Right ventricle myocardium superior (tissue), 1 donor: Measurements from ENCODE around the gene CADPS2. TPM values are rescaled to one million over a fixed set of nuclear protein-coding genes. Genes with fewer than 3 reads are reported as not detected.

ENCODE experiments used
- ATAC-seq: fragments of 200-7000 bp; cut with Tn5 transposase; one replicate; pipeline ENCODE4 v1.9.1; 2020; ENCODE audit warnings: mild to moderate bottlenecking; ENCODE audit not compliant: poor library complexity
- DNase-seq: peaks from one replicate; pipeline ENCODE4 v3.0.0-alpha.2; 2020
- intact Hi-C: fragments of 100-400 bp; cut with DNase I; formaldehyde crosslinking; loops from one replicate; pipeline ENCODE4 v1.11.2; 2022
- total RNA-seq: library from RNA; stranded (reverse); fragmentation: NEBNext Ultra II Directional; extraction: Animal tissue kit (Norgen Biotek cat#: 25700); gene quantifications from one replicate; pipeline ENCODE4 v1.2.1, GENCODE V29; 2021
- donor health status: DM: no; HTN: yes; CAD: no; lungs with severe emphysema.

The CADPS2 gene
- total RNA-seq, 1 donor from 2014 or later = 20.3 TPM

- DNase-seq = no peak
- intact Hi-C loops = no loop called here
These were observed 150.1 kb downstream of the CADPS2 start for GRCh38 chr7:122736183-122736582.

GRCh38 chr7:122727759-122728158, 158.5 kb downstream of the CADPS2 start:
- intact Hi-C loops = no loop called here
- ATAC-seq = peak; percentile 82
- DNase-seq = no peak

More at GRCh38 chr7:122736183-122736582, 150.1 kb downstream of the CADPS2 start:
- ATAC-seq = no peak

- intact Hi-C loops = no loop called here
- ATAC-seq = peak; percentile 52
- no peak for DNase-seq
These were observed 158.9 kb downstream of the CADPS2 start for GRCh38 chr7:122727354-122727753.

DNA sequence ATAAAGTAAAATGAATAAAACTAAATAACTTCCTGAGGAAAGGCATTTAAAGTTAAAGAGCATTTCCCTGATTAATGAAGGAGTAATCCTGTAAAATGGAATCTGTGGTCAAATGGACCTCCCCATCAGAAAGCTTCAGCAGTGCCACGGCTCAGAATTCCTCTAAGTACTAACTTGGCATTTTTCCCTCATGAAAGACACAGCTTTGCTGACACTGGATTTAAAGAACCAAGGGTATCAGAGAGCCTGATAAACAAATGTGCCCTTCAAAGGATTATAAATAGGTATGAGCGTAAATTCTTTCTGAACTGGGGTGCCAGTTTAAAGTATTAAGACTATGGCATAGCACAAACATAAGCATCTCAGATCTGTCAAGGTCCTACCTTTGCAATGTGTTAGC, 159.4 kb downstream of the CADPS2 start:
- peak; percentile 75 for ATAC-seq
- intact Hi-C loops = no loop called here
- no peak for DNase-seq

- DNase-seq (no peak), ATAC-seq (no peak)
- intact Hi-C loops = no loop called here
These were observed 161.9 kb downstream of the CADPS2 start for GRCh38 chr7:122724366-122724765.

- DNase-seq (no peak), ATAC-seq (no peak)
- intact Hi-C loops = no loop called here
These were observed 167.2 kb downstream of the CADPS2 start for GRCh38 chr7:122719010-122719578.

GRCh38 chr7:122717356-122718089, 168.7 kb downstream of the CADPS2 start:
- DNase-seq = no peak
- no peak for ATAC-seq
- intact Hi-C loops = no loop called here

GRCh38 chr7:122715183-122715582, 171.1 kb downstream of the CADPS2 start:
- intact Hi-C loops = no loop called here
- no peak for DNase-seq
- no peak for ATAC-seq

DNA sequence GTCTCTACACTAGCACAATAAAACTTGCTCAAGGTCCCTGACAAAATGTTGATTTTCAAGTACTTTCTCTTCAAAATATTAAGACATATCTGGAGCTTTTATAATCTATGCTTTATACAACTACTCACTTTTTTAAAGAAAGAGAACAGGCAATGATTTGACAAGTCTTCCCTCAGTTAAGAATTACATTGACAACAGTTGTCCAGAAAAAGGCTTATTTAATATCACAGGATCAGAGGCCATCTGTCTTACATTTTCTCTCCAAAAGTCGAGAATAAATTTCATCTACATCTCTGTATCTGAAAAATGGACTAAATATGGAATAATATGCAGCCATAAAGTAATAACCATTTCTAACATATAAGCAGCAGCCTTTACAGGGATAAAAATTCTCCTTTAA, 175.3 kb downstream of the CADPS2 start:
- DNase-seq (no peak), ATAC-seq (no peak)
- intact Hi-C loops = no loop called here

- DNase-seq (no peak), ATAC-seq (no peak)
- intact Hi-C loops = no loop called here
These were observed 176.2 kb downstream of the CADPS2 start for GRCh38 chr7:122709930-122710646.

DNA sequence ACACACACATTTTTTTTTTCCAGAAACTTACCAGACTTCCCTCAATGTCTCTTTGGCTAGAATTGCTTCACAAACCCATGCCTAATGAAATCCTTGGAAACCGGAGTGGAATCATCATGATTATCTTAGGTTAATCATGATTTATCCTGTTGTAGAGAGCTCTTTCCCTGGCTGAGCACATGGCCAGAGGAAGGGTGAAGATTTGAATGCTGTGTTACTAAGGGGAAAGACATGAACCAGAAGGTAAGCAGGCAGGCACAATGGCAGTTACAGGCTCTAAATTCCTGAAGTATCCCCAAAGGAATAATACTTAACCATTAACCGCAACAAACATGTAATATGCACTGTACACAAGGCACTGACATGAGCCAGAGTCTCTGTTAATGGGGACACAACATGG, 179.4 kb downstream of the CADPS2 start:
- DNase-seq (no peak), ATAC-seq (no peak)

DNA sequence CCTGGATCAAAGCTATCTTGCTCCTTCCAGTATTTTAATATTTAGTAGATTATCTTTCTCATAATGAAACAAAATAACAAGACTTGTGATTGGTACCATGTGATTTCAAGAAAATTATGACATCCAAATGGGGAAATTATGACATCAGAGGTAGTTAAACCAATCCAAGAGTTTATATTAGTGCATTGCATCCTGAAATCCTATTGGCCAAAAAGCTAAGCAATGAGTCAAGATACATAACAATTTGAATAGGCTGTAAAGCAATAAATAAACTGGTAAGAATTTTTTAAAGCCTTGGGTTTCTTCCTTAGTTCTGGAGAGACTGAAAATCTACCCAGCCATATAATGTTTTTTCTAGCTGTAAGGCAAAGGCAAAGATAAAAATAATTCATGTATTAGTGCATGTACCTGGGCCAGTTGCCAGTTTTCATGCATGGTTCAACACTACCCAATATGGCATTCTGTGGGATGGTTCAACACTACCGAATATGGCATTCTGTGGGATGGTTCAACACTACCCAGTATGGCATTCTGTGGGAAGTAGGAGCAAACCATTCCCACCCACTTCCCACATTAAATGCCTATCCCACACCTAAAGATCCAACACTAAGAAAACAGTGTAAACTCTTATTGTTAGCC, 183.3 kb downstream of the CADPS2 start, which contains the start of gene RNF148:
Gene RNF148, minus strand, starts transcription at position 51 of the 639 bp plus-strand sequence. CDS start 172 bp downstream, outside the sequence.
- intact Hi-C loops = no loop called here

More for the DNA sequence above, 179.4 kb downstream of the CADPS2 start:
- intact Hi-C loops = no loop called here

DNA sequence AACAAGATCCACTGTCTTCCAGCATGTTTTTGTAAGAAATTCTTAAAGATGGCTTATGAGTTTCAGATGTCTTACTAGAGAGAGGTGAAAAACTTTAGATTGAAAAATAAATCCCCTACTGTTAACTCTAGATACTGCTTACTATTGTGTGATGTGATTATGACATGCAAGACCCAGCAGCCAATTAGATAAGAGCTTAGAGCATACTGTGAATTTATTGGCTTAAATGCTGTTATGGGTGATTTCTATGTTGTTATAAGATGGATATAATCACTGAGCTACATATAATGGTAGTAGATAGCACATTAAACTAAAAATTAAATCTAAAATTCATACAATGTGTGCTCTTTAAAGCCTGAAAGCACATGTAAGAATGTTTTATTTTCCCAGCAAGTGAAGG, 187.2 kb downstream of the CADPS2 start, which contains the start of gene RNF133:
Gene RNF133, minus strand, starts transcription at position 101 of the 400 bp plus-strand sequence. CDS start 199 bp downstream, outside the sequence.
- no peak for ATAC-seq
- intact Hi-C loops = no loop called here

More for the DNA sequence above, 183.3 kb downstream of the CADPS2 start, which contains the start of gene RNF148:
- DNase-seq = no peak
- no peak for ATAC-seq

DNA sequence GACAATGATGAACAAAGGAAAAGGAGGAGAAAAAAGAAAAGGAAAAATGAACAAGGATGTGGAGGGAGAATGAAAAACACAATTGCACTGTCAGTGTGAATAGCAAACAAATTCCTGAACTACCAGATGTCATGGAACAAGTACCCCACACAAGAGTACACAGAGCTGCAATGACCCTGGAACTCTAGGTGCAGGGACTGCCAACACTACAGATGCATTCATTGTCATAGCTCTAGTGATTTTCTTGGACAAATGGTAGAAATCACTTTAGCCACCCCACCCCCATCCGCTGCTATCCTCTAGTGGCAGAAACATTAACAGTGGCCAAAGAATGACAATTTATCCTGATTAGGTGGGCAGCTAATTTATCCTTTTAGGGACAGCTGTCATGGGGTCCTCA, 190.4 kb downstream of the CADPS2 start:
- ATAC-seq (no peak), DNase-seq (no peak)
- intact Hi-C loops = no loop called here

More for the DNA sequence above, 187.2 kb downstream of the CADPS2 start, which contains the start of gene RNF133:
- DNase-seq = no peak

DNA sequence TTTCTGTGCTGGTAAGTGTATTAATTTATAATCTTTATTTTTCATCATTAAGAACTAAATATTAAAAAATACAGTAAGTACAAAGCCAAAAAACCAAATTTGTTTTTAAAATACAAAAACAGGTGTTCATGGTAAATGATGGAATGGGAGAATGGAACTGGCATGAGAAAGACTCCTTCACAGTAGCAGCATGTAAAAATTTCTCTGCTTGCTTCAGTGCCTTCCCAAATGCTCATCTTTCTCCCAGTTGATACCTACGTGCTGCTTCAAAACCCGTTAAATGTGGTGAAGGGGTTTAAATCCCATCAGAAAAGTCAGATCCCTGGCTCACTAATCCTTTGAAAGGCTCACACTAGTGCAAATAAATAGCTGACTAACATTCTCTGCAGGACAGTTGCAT, 191.6 kb downstream of the CADPS2 start:
- no peak for DNase-seq
- intact Hi-C loops = no loop called here

GRCh38 chr7:122692769-122693309, 193.4 kb downstream of the CADPS2 start:
- intact Hi-C loops = no loop called here
- ATAC-seq (no peak), DNase-seq (no peak)

More for the DNA sequence above, 191.6 kb downstream of the CADPS2 start:
- ATAC-seq = no peak

- intact Hi-C loops = no loop called here
- DNase-seq = no peak
These were observed 194.6 kb downstream of the CADPS2 start for GRCh38 chr7:122691569-122692235.

More at GRCh38 chr7:122691569-122692235, 194.6 kb downstream of the CADPS2 start:
- peak; percentile 37 for ATAC-seq
